ENCODE results near the gene KEL.

DNA sequence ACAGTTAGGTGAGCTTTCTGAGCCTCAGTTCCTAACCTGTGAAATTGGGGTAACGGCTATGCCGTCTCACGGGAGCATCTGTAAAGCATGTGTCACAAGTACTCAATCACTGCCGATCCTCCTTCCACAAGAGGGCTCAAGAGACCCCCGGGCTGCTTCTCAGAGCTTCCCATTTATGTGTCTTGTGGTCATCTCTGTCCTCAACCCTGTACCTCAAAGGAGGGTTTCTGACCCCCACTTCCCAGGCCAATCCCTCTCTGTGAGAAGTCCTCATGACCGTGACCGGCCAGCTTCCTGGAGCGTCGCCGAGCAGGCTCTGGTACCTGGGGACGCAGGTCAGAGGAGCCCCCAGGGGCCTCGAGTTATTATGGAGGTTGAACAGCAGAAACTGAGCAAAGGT, 28.1 kb downstream of the KEL start:
- TF ChIP-seq, protein P1, sequence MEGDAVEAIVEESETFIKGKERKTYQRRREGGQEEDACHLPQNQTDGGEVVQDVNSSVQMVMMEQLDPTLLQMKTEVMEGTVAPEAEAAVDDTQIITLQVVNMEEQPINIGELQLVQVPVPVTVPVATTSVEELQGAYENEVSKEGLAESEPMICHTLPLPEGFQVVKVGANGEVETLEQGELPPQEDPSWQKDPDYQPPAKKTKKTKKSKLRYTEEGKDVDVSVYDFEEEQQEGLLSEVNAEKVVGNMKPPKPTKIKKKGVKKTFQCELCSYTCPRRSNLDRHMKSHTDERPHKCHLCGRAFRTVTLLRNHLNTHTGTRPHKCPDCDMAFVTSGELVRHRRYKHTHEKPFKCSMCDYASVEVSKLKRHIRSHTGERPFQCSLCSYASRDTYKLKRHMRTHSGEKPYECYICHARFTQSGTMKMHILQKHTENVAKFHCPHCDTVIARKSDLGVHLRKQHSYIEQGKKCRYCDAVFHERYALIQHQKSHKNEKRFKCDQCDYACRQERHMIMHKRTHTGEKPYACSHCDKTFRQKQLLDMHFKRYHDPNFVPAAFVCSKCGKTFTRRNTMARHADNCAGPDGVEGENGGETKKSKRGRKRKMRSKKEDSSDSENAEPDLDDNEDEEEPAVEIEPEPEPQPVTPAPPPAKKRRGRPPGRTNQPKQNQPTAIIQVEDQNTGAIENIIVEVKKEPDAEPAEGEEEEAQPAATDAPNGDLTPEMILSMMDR (IDR thresholded peaks at IDR 0.05; ENCODE audit: low read depth, low read length, missing input control) = no peak
- TF ChIP-seq, protein P2, sequence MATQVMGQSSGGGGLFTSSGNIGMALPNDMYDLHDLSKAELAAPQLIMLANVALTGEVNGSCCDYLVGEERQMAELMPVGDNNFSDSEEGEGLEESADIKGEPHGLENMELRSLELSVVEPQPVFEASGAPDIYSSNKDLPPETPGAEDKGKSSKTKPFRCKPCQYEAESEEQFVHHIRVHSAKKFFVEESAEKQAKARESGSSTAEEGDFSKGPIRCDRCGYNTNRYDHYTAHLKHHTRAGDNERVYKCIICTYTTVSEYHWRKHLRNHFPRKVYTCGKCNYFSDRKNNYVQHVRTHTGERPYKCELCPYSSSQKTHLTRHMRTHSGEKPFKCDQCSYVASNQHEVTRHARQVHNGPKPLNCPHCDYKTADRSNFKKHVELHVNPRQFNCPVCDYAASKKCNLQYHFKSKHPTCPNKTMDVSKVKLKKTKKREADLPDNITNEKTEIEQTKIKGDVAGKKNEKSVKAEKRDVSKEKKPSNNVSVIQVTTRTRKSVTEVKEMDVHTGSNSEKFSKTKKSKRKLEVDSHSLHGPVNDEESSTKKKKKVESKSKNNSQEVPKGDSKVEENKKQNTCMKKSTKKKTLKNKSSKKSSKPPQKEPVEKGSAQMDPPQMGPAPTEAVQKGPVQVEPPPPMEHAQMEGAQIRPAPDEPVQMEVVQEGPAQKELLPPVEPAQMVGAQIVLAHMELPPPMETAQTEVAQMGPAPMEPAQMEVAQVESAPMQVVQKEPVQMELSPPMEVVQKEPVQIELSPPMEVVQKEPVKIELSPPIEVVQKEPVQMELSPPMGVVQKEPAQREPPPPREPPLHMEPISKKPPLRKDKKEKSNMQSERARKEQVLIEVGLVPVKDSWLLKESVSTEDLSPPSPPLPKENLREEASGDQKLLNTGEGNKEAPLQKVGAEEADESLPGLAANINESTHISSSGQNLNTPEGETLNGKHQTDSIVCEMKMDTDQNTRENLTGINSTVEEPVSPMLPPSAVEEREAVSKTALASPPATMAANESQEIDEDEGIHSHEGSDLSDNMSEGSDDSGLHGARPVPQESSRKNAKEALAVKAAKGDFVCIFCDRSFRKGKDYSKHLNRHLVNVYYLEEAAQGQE (IDR thresholded peaks at IDR 0.05) = no peak
- TF ChIP-seq ATF3 (IDR thresholded peaks at IDR 0.05) (no peak), RAD21 (IDR thresholded peaks at IDR 0.05) (no peak), GABPA (IDR thresholded peaks at IDR 0.05 in 1 of 2, conservative IDR thresholded peaks at IDR 0.05 in 1 of 2) (no peak)
- TF ChIP-seq, protein P3, sequence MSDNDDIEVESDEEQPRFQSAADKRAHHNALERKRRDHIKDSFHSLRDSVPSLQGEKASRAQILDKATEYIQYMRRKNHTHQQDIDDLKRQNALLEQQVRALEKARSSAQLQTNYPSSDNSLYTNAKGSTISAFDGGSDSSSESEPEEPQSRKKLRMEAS (IDR thresholded peaks at IDR 0.05) = no peak
- TF ChIP-seq, protein P4, sequence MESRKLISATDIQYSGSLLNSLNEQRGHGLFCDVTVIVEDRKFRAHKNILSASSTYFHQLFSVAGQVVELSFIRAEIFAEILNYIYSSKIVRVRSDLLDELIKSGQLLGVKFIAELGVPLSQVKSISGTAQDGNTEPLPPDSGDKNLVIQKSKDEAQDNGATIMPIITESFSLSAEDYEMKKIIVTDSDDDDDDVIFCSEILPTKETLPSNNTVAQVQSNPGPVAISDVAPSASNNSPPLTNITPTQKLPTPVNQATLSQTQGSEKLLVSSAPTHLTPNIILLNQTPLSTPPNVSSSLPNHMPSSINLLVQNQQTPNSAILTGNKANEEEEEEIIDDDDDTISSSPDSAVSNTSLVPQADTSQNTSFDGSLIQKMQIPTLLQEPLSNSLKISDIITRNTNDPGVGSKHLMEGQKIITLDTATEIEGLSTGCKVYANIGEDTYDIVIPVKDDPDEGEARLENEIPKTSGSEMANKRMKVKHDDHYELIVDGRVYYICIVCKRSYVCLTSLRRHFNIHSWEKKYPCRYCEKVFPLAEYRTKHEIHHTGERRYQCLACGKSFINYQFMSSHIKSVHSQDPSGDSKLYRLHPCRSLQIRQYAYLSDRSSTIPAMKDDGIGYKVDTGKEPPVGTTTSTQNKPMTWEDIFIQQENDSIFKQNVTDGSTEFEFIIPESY (IDR thresholded peaks at IDR 0.05) = no peak

Data from liver (tissue), 3 donors.